Measurements from ENCODE around the gene WDR47. TPM values are rescaled to one million over a fixed set of nuclear protein-coding genes. Genes with fewer than 3 reads are reported as not detected.

Gene WDR47
- total RNA-seq, 1 donor from 2014 or later, result 17.3 TPM

DNA sequence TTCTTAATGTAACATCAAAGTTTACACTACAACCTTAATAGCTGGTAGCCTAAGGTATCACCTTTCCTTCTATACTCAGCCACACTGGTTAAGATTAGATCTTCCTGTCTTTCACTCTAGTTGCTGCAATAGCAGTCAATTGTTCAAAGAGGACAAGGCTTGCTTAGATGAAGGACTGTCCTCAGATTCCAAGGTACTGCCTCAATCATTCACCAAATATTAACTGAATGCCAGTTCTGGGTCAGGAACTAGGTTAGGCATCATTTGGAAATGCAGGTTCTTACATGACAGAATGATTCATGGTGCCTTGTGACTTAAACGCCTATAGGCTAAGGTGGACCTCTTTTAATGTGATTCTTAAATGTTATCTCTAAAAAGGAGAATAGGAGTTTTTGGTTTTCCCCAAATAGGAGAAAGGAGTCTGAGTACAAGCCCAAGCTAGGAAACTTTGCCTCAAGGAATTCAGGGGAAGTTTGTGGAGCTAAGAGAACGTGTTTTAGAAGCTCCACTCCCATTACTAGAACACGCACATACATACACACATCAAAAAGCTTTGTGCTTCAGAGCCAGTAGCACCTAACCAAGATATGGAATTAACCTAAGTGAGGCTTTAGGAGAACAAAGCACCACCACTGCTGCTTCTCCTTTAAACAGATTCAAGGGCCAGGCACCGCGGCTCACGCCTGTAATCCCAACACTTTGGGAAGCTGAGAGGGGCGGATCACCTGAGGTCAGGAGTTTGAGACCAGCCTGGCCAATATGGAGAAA, 8.5 kb upstream of the WDR47 start:
- DNase-seq (ENCODE audit: low spot score), result no peak
- H3K4me2 ChIP-seq, result no peak overlapping the region
- H3F3A ChIP-seq (ENCODE audit: low read depth), result no peaks in the 10 kb centered on the region
- no peaks in the 10 kb centered on the region for H3K27me3 ChIP-seq
- H3K4me3 Mint-ChIP-seq, result no peak overlapping the region
- no peaks in the 10 kb centered on the region for H3K36me3 Mint-ChIP-seq
- no peak overlapping the region for H3K9ac ChIP-seq
- no peaks in the 10 kb centered on the region for H4K20me1 ChIP-seq (ENCODE audit: low read depth)
- H3K9me3 ChIP-seq (ENCODE audit: low read depth), result no peaks in the 10 kb centered on the region
- no peaks in the 10 kb centered on the region for H3K9me3 Mint-ChIP-seq
- H3K4me1 Mint-ChIP-seq, result no peaks in the 10 kb centered on the region
- no peaks in the 10 kb centered on the region for H3K79me2 ChIP-seq (ENCODE audit: low read depth)
- peaks cover under 1% of the 10 kb centered on the region for H3K27me3 Mint-ChIP-seq (ENCODE audit: insufficient read depth, low read depth)
- H3K27ac ChIP-seq, result no peak overlapping the region
- no peak overlapping the region for H3K4me3 ChIP-seq
- H2AFZ ChIP-seq (replicated peaks), result no peak overlapping the region
- H3K4me1 ChIP-seq, result no peaks in the 10 kb centered on the region
- TF ChIP-seq EZH2 (IDR thresholded peaks at IDR 0.05) (no peak), EZH2phosphoT487 (IDR thresholded peaks at IDR 0.05) (no peak), CTCF (IDR thresholded peaks at IDR 0.05) (no peak)
- no peak overlapping the region for H3K27ac Mint-ChIP-seq
- H3K36me3 ChIP-seq, result no peaks in the 10 kb centered on the region

DNA sequence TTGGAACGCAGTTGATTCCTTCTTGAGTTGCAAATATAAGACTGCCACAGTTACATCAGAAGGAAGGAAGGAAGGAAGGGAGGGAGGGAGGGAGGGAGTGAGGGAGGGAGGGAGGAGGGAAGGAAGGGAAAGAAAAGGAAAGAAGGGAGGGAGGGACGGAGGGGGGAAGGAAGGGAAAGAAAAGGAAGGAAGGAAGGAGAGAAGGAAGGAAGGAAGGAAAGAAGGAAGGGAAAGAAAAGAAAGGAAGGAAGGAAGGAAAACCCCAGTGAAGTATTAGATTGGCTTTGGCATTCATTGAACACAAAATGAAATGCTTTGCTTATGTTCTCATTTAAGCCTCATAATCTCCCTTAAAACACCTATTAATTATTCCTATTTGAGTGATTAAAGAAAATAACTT, 6.4 kb upstream of the WDR47 start:
- no peaks in the 10 kb centered on the region for H3K9me3 ChIP-seq (ENCODE audit: low read depth)
- H3K27me3 ChIP-seq, result no peaks in the 10 kb centered on the region
- DNase-seq (ENCODE audit: low spot score), result no peak
- peaks cover 2% of the 10 kb centered on the region for H3K27me3 Mint-ChIP-seq (ENCODE audit: insufficient read depth, low read depth)
- H3K79me2 ChIP-seq (ENCODE audit: low read depth), result no peaks in the 10 kb centered on the region
- no peak overlapping the region for H3K27ac Mint-ChIP-seq
- H3K27ac ChIP-seq, result no peak overlapping the region
- no peak overlapping the region for H3K4me3 ChIP-seq
- H4K20me1 ChIP-seq (ENCODE audit: low read depth), result no peaks in the 10 kb centered on the region
- no peak overlapping the region for H3K4me2 ChIP-seq
- H3K36me3 ChIP-seq, result no peaks in the 10 kb centered on the region
- H3K4me1 Mint-ChIP-seq, result no peaks in the 10 kb centered on the region
- no peaks in the 10 kb centered on the region for H3F3A ChIP-seq (ENCODE audit: low read depth)
- H3K4me3 Mint-ChIP-seq, result no peak overlapping the region
- no peak overlapping the region for H2AFZ ChIP-seq (replicated peaks)
- no peak overlapping the region for H3K9ac ChIP-seq
- H3K36me3 Mint-ChIP-seq, result no peaks in the 10 kb centered on the region
- TF ChIP-seq EZH2phosphoT487 (IDR thresholded peaks at IDR 0.05) (no peak), CTCF (IDR thresholded peaks at IDR 0.05) (no peak), EZH2 (IDR thresholded peaks at IDR 0.05) (no peak)
- no peaks in the 10 kb centered on the region for H3K4me1 ChIP-seq
- no peaks in the 10 kb centered on the region for H3K9me3 Mint-ChIP-seq

GRCh38 chr1:109047339-109047738, 5.4 kb upstream of the WDR47 start:
- Histone ChIP-seq H3F3A (ENCODE audit: low read depth) (peaks cover 4% of the 10 kb centered on the region), H4K20me1 (ENCODE audit: low read depth) (no peaks in the 10 kb centered on the region), H2AFZ (replicated peaks) (no peak overlapping the region), H3K27ac (no peak overlapping the region), H3K4me3 (no peak overlapping the region), H3K4me2 (no peak overlapping the region), H3K4me1 (no peaks in the 10 kb centered on the region), H3K79me2 (ENCODE audit: low read depth) (no peaks in the 10 kb centered on the region), H3K9ac (no peak overlapping the region), H3K27me3 (peaks cover 5% of the 10 kb centered on the region), H3K36me3 (no peaks in the 10 kb centered on the region), H3K9me3 (ENCODE audit: low read depth) (no peaks in the 10 kb centered on the region)
- H3K36me3 Mint-ChIP-seq, result no peaks in the 10 kb centered on the region
- peaks cover 4% of the 10 kb centered on the region for H3K27me3 Mint-ChIP-seq (ENCODE audit: insufficient read depth, low read depth)
- H3K27ac Mint-ChIP-seq, result no peak overlapping the region
- no peaks in the 10 kb centered on the region for H3K9me3 Mint-ChIP-seq
- DNase-seq (ENCODE audit: low spot score), result no peak
- H3K4me1 Mint-ChIP-seq, result peaks cover 3% of the 10 kb centered on the region
- no peak for TF ChIP-seq EZH2phosphoT487 (IDR thresholded peaks at IDR 0.05)
- no peak for TF ChIP-seq CTCF (IDR thresholded peaks at IDR 0.05)
- no peak for TF ChIP-seq EZH2 (IDR thresholded peaks at IDR 0.05)
- H3K4me3 Mint-ChIP-seq, result peak overlapping the region; percentile 48

All from neural progenitor cell (in vitro differentiated cells).